Activated T-helper 2 cell treated with anti-CD3 and anti-CD28 coated beads, Interferon-gamma antibody, Interleukin-2, Interleukin-4, amounts not matched to agents 10 μg/mL and 5 μg/mL and 100 μg/mL, durations not matched to agents 14 hours and 24 hours and 36 hours (primary cell): ENCODE data around the gene HEATR5A. TPM values are rescaled to one million over a fixed set of nuclear protein-coding genes. Genes with fewer than 3 reads are reported as not detected.
"Not testable (repeated sequence)": the region's sequence is repeated elsewhere in the genome, so short reads cannot be mapped to it uniquely, and the experiment has no call there.

Experiments
- DNase-seq: peaks from one replicate; pipeline ENCODE4 v3.0.0; 2021; ENCODE audit warnings: low spot score
- H3K27ac Mint-ChIP-seq: one replicate; pipeline ENCODE4 v1.8.0; 2021; ENCODE audit warnings: mixed read lengths
- H3K27me3 Mint-ChIP-seq: one replicate; pipeline ENCODE4 v1.8.0; 2021; ENCODE audit warnings: low read depth, mixed read lengths
- H3K36me3 Mint-ChIP-seq: one replicate; pipeline ENCODE4 v1.8.0; 2021; ENCODE audit warnings: low read depth, mixed read lengths
- H3K4me1 Mint-ChIP-seq: one replicate; pipeline ENCODE4 v1.8.0; 2021; ENCODE audit warnings: low read depth, mixed read lengths
- H3K4me3 Mint-ChIP-seq: one replicate; pipeline ENCODE4 v1.8.0; 2021; ENCODE audit warnings: low read depth, mild to moderate bottlenecking, moderate library complexity, mixed read lengths
- H3K9me3 Mint-ChIP-seq: one replicate; pipeline ENCODE4 v1.8.0; 2021; ENCODE audit warnings: mixed read lengths
- intact Hi-C: fragments of 100-400 bp; cut with micrococcal nuclease; formaldehyde crosslinking; loops from one replicate; pipeline ENCODE4 v1.15.1; 2023
- total RNA-seq: library from RNA; stranded (reverse); gene quantifications from 2 replicates; pipeline ENCODE4 v1.2.3, GENCODE V29; 2022

The HEATR5A gene
- 23.1 TPM in 2 replicates for total RNA-seq

- Mint-ChIP-seq H3K36me3 (no peaks in the 10 kb centered on the region), H3K27me3 (no peaks in the 10 kb centered on the region), H3K9me3 (no peaks in the 10 kb centered on the region), H3K27ac (peak within 1 kb of the TSS; percentile 90), H3K4me3 (peak within 1 kb of the TSS; percentile 95), H3K4me1 (peaks cover 24% of the 10 kb centered on the region)
- intact Hi-C loops = loop anchor here (1.0 to 2.0 kb wide), 6 partner anchors 20 to 658 kb away; partner anchors contain the start of genes DTD2 and HECTD1
- peak; percentile 90 for DNase-seq
Measured at GRCh38 chr14:31420319-31421111, at the start of gene HEATR5A. Gene HEATR5A (minus strand): TSS chr14:31420550. CDS start chr14:31402975, 17,575 bp downstream.

GRCh38 chr14:31466554-31466953 lies 46.2 kb upstream of the HEATR5A start:
- Mint-ChIP-seq H3K4me3 (no peak overlapping the region), H3K4me1 (no peaks in the 10 kb centered on the region), H3K9me3 (no peaks in the 10 kb centered on the region), H3K27me3 (peaks cover 3% of the 10 kb centered on the region), H3K27ac (no peak overlapping the region), H3K36me3 (no peaks in the 10 kb centered on the region)
- no peak for DNase-seq
- intact Hi-C loops = no loop called here

GRCh38 chr14:31465111-31465510 lies 44.8 kb upstream of the HEATR5A start:
- Mint-ChIP-seq H3K9me3 (no peaks in the 10 kb centered on the region), H3K36me3 (no peaks in the 10 kb centered on the region), H3K4me1 (no peaks in the 10 kb centered on the region), H3K4me3 (no peak overlapping the region), H3K27me3 (peaks cover 1% of the 10 kb centered on the region), H3K27ac (no peak overlapping the region)
- intact Hi-C loops = no loop called here
- no peak for DNase-seq

GRCh38 chr14:31462450-31462849 lies 42.1 kb upstream of the HEATR5A start:
- H3K36me3 Mint-ChIP-seq, intact Hi-C loops, H3K9me3 Mint-ChIP-seq, H3K27ac Mint-ChIP-seq, H3K27me3 Mint-ChIP-seq, H3K4me1 Mint-ChIP-seq, DNase-seq, H3K4me3 Mint-ChIP-seq: not testable (repeated sequence)

GRCh38 chr14:31461545-31461944 lies 41.2 kb upstream of the HEATR5A start:
- Mint-ChIP-seq H3K9me3 (no peaks in the 10 kb centered on the region), H3K36me3 (peaks cover 1% of the 10 kb centered on the region), H3K4me1 (peaks cover 12% of the 10 kb centered on the region), H3K27ac (no peak overlapping the region), H3K27me3 (peaks cover 1% of the 10 kb centered on the region), H3K4me3 (no peak overlapping the region)
- intact Hi-C loops = no loop called here
- no peak for DNase-seq

GRCh38 chr14:31457665-31458659 lies 37.6 kb upstream of the HEATR5A start:
- peak overlapping the region; percentile 97 for H3K27ac Mint-ChIP-seq
- intact Hi-C loops = loop anchor here (1.0 to 5.0 kb wide), 8 partner anchors 38 to 744 kb away; partner anchors contain the start of genes HEATR5A, NUBPL, RNU6-7 and RNU6-8
- peak overlapping the region; percentile 98 for H3K4me3 Mint-ChIP-seq
- H3K4me1 Mint-ChIP-seq = peaks cover 24% of the 10 kb centered on the region
- H3K9me3 Mint-ChIP-seq = no peaks in the 10 kb centered on the region
- H3K36me3 Mint-ChIP-seq = peaks cover 4% of the 10 kb centered on the region
- H3K27me3 Mint-ChIP-seq = peaks cover 1% of the 10 kb centered on the region
- DNase-seq = no peak

GRCh38 chr14:31456841-31457664 lies 36.7 kb upstream of the HEATR5A start, which contains the start of gene DTD2:
Gene DTD2 (minus strand): TSS chr14:31457506. CDS start chr14:31457393, 113 bp downstream.
- Mint-ChIP-seq H3K27ac (peak within 1 kb of the TSS; percentile 97), H3K27me3 (peaks cover 1% of the 10 kb centered on the region), H3K4me3 (peak within 1 kb of the TSS; percentile 98), H3K9me3 (no peaks in the 10 kb centered on the region), H3K36me3 (peaks cover 9% of the 10 kb centered on the region), H3K4me1 (peaks cover 24% of the 10 kb centered on the region)
- intact Hi-C loops = loop anchor here (1.0 to 5.0 kb wide), 8 partner anchors 37 to 745 kb away; partner anchors contain the start of genes HEATR5A, NUBPL, RNU6-7 and RNU6-8
- DNase-seq = peak; percentile 86

- H3K27me3 Mint-ChIP-seq = no peaks in the 10 kb centered on the region
- H3K9me3 Mint-ChIP-seq = no peaks in the 10 kb centered on the region
- DNase-seq = no peak
- intact Hi-C loops = loop anchor here (1.0 kb wide), 1 partner anchor 242 kb away; no protein-coding TSS in a partner anchor
- H3K4me3 Mint-ChIP-seq = no peak overlapping the region
- peaks cover 36% of the 10 kb centered on the region for H3K36me3 Mint-ChIP-seq
- H3K27ac Mint-ChIP-seq = no peak overlapping the region
- H3K4me1 Mint-ChIP-seq = peaks cover 10% of the 10 kb centered on the region
Measured at GRCh38 chr14:31449971-31450610, 29.7 kb upstream of the HEATR5A start.

- Mint-ChIP-seq H3K27ac (no peak overlapping the region), H3K4me3 (no peak overlapping the region), H3K4me1 (peaks cover 3% of the 10 kb centered on the region), H3K27me3 (no peaks in the 10 kb centered on the region), H3K36me3 (peaks cover 38% of the 10 kb centered on the region), H3K9me3 (peaks cover 1% of the 10 kb centered on the region)
- intact Hi-C loops = no loop called here
- DNase-seq = no peak
Measured at GRCh38 chr14:31449136-31449535, 28.8 kb upstream of the HEATR5A start.

GRCh38 chr14:31445703-31446102 lies 25.4 kb upstream of the HEATR5A start:
- Mint-ChIP-seq H3K36me3 (peaks cover 32% of the 10 kb centered on the region), H3K27me3 (no peaks in the 10 kb centered on the region), H3K4me1 (peaks cover 3% of the 10 kb centered on the region), H3K27ac (no peak overlapping the region), H3K9me3 (peaks cover 4% of the 10 kb centered on the region), H3K4me3 (no peak overlapping the region)
- DNase-seq = no peak
- intact Hi-C loops = no loop called here

GRCh38 chr14:31442284-31442683 lies 21.9 kb upstream of the HEATR5A start:
- Mint-ChIP-seq H3K27ac (no peak overlapping the region), H3K27me3 (no peaks in the 10 kb centered on the region), H3K4me3 (no peak overlapping the region), H3K4me1 (peaks cover 1% of the 10 kb centered on the region), H3K9me3 (peaks cover 14% of the 10 kb centered on the region), H3K36me3 (peaks cover 37% of the 10 kb centered on the region)
- no peak for DNase-seq
- intact Hi-C loops = no loop called here
